HS-27A (cell line): ENCODE data around the gene PRXL2C.

Source experiments
- DNase-seq: peaks from one replicate; pipeline ENCODE4 v3.0.0-alpha.2; 2012; ENCODE audit warnings: low read depth, missing footprints

PRXL2C gene

GRCh38 chr9:96612105-96612965 lies 42.8 kb downstream of the PRXL2C start:
- DNase-seq = no peak

- no peak for DNase-seq
Measured at GRCh38 chr9:96611302-96611701, 43.8 kb downstream of the PRXL2C start.

- DNase-seq = no peak
Measured at GRCh38 chr9:96609732-96610131, 45.4 kb downstream of the PRXL2C start.

- no peak for DNase-seq
Measured at GRCh38 chr9:96607971-96608370, 47.1 kb downstream of the PRXL2C start.

- no peak for DNase-seq
Measured at GRCh38 chr9:96605328-96605727, 49.8 kb downstream of the PRXL2C start.

GRCh38 chr9:96604004-96604319 lies 51.2 kb downstream of the PRXL2C start:
- no peak for DNase-seq

- DNase-seq = no peak
Measured at GRCh38 chr9:96603305-96604003, 51.7 kb downstream of the PRXL2C start.

- no peak for DNase-seq
Measured at GRCh38 chr9:96599298-96599697, 55.8 kb downstream of the PRXL2C start.

- DNase-seq = no peak
Measured at GRCh38 chr9:96596601-96597111, 58.5 kb downstream of the PRXL2C start.
